K562 (cell line): Measurements from ENCODE around the gene CTTNBP2NL.

Source experiments
- CTCF ChIP-seq, 3 experiments: IDR thresholded peaks in 2 of 3; conservative IDR thresholded peaks in 1 of 3; 2 replicates each; pipeline ENCODE4 v1.5.1; 2011 to 2012; ENCODE audit warnings: low read length in 3 of 3, mild to moderate bottlenecking in 3 of 3, control low read depth in 2 of 3, improper control_type of control experiment in 1 of 3, inconsistent platforms in 1 of 3, low read depth in 1 of 3, mixed read lengths in 1 of 3, moderate library complexity in 1 of 3; ENCODE audit not compliant: insufficient read depth in 2 of 3
- ELK1 ChIP-seq: sonication (generic); formaldehyde crosslinking; IDR thresholded peaks from 2 replicates; pipeline ENCODE4 v1.8.1; 2022; ENCODE audit warnings: missing genetic modification reagents
- EP300 ChIP-seq: IDR thresholded peaks from 2 replicates; pipeline ENCODE4 v1.6.1; 2012; ENCODE audit warnings: low read length, improper control_type of control experiment
- EZH2 ChIP-seq: IDR thresholded peaks from 2 replicates; pipeline ENCODE4 v1.6.1; 2012; ENCODE audit warnings: low read depth, mild to moderate bottlenecking, inconsistent platforms, low read length, borderline replicate concordance
- NFIX ChIP-seq: fragments of 250-450 bp; sonication (Bioruptor Pico); IDR thresholded peaks from 2 replicates; pipeline ENCODE4 v1.4.0; 2020; ENCODE audit warnings: low read depth, mild to moderate bottlenecking, moderate library complexity
- PML ChIP-seq: IDR thresholded peaks from 2 replicates; pipeline ENCODE4 v1.6.1; 2012; ENCODE audit warnings: low read length, inconsistent platforms
- RBBP5 ChIP-seq: fragments of 200-600 bp; sonication (generic); IDR thresholded peaks from 2 replicates; pipeline ENCODE4 v1.6.1; 2012; ENCODE audit warnings: borderline replicate concordance, mild to moderate bottlenecking, low read length, control low read depth, inconsistent platforms; ENCODE audit not compliant: insufficient read depth, poor library complexity, severe bottlenecking
- YY1 ChIP-seq, 3 experiments: IDR thresholded peaks; 2 replicates each; pipeline ENCODE4 v1.6.1; 2011; ENCODE audit warnings: low read length in 2 of 3, mild to moderate bottlenecking in 2 of 3, moderate library complexity in 2 of 3, borderline replicate concordance in 1 of 3, control low read depth in 1 of 3, low read depth in 1 of 3; ENCODE audit not compliant: insufficient read depth in 3 of 3, insufficient replicate concordance in 2 of 3, control insufficient read depth in 1 of 3, insufficient read length in 1 of 3; ENCODE audit errors: extremely low read depth in 1 of 3
- ZNF518B ChIP-seq: fragments of 250-450 bp; sonication (Bioruptor Pico); IDR thresholded peaks from 2 replicates; pipeline ENCODE4 v1.5.0; 2021; ENCODE audit warnings: mild to moderate bottlenecking, moderate library complexity
- ZNF561 ChIP-seq: fragments of 450-650 bp; formaldehyde crosslinking; conservative IDR thresholded peaks from 2 replicates; pipeline ENCODE4 v1.4.0; 2020; ENCODE audit warnings: mild to moderate bottlenecking, moderate library complexity
- ZZZ3 ChIP-seq: fragments of 450-650 bp; IDR thresholded peaks from 2 replicates; pipeline ENCODE4 v1.6.1; 2016; ENCODE audit warnings: antibody characterized with exemption, mild to moderate bottlenecking, moderate library complexity
- TF ChIP-seq, protein P1 (sequence below): sonication (generic); formaldehyde crosslinking; IDR thresholded peaks from 2 replicates; pipeline ENCODE4 v1.9.0; 2022; ENCODE audit warnings: mild to moderate bottlenecking, missing genetic modification reagents

GRCh38 chr1:112502826-112503225 is 106.8 kb downstream of the CTTNBP2NL start:
- no peak for TF ChIP-seq NFIX
- no peak for TF ChIP-seq RBBP5
- TF ChIP-seq ZNF518B (CRISPR knock-in tag), result no peak
- TF ChIP-seq, protein P1, sequence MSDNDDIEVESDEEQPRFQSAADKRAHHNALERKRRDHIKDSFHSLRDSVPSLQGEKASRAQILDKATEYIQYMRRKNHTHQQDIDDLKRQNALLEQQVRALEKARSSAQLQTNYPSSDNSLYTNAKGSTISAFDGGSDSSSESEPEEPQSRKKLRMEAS, result no peak
- TF ChIP-seq ZZZ3, result no peak
- no peak for TF ChIP-seq YY1 (IDR thresholded peaks at IDR 0.05; ENCODE audit: borderline replicate concordance in 1 of 3, control insufficient read depth in 1 of 3, extremely low read depth in 1 of 3, insufficient read depth in 3 of 3, insufficient read length in 1 of 3, insufficient replicate concordance in 2 of 3, low read depth in 1 of 3, low read length in 2 of 3)
- no peak for TF ChIP-seq EP300
- no peak for TF ChIP-seq CTCF (IDR thresholded peaks at IDR 0.05 in 2 of 3, conservative IDR thresholded peaks at IDR 0.05 in 1 of 3; ENCODE audit: insufficient read depth in 2 of 3, low read depth in 1 of 3, low read length in 3 of 3)
- no peak for TF ChIP-seq ELK1 (CRISPR knock-in tag)
- TF ChIP-seq EZH2, result no peak
- no peak for TF ChIP-seq ZNF561 (CRISPR knock-in tag)
- no peak for TF ChIP-seq PML
